GM23338 (cell line): ENCODE measurements around the gene HCN2. TPM values are rescaled to one million over a fixed set of nuclear protein-coding genes. Genes with fewer than 3 reads are reported as not detected.

ENCODE experiments used
- ATAC-seq: fragments of 200-7000 bp; cut with Tn5 transposase; 3 replicates; pipeline ENCODE4 v1.9.1; 2020
- DNase-seq: peaks from one replicate; pipeline ENCODE4 v3.0.0-alpha.2; 2015; ENCODE audit warnings: low spot score
- H2AFZ ChIP-seq: fragments of 200-600 bp; sonication (generic); 2 replicates; pipeline ENCODE4 v1.8.0; 2016; ENCODE audit warnings: antibody characterized with exemption, mild to moderate bottlenecking, moderate library complexity
- H3F3A ChIP-seq: fragments of 200-600 bp; sonication (generic); replicated peaks from 2 replicates; pipeline ENCODE4 v1.8.0; 2017; ENCODE audit warnings: antibody characterized with exemption, mixed run types, low read depth
- H3K27ac ChIP-seq: fragments of 200-600 bp; sonication (generic); 2 replicates; pipeline ENCODE4 v1.6.1; 2016; ENCODE audit warnings: low read depth
- H3K27me3 ChIP-seq: fragments of 200-600 bp; sonication (generic); 2 replicates; pipeline ENCODE4 v1.8.0; 2016; ENCODE audit warnings: mild to moderate bottlenecking, mixed run types, moderate library complexity; ENCODE audit not compliant: insufficient read depth
- H3K36me3 ChIP-seq: fragments of 200-600 bp; sonication (generic); 2 replicates; pipeline ENCODE4 v1.8.0; 2016; ENCODE audit warnings: mild to moderate bottlenecking; ENCODE audit not compliant: insufficient read depth
- H3K4me1 ChIP-seq: fragments of 200-600 bp; sonication (generic); 2 replicates; pipeline ENCODE4 v1.8.0; 2016; ENCODE audit warnings: mild to moderate bottlenecking, moderate library complexity; ENCODE audit not compliant: insufficient read depth
- H3K4me2 ChIP-seq: fragments of 200-600 bp; sonication (generic); 2 replicates; pipeline ENCODE4 v1.7.1; 2017; ENCODE audit warnings: mixed run types
- H3K4me3 ChIP-seq: fragments of 200-600 bp; sonication (generic); 2 replicates; pipeline ENCODE4 v1.6.1; 2016; ENCODE audit warnings: mixed run types
- H3K79me2 ChIP-seq: fragments of 200-600 bp; sonication (generic); replicated peaks from 2 replicates; pipeline ENCODE4 v1.8.0; 2017; ENCODE audit warnings: mild to moderate bottlenecking; ENCODE audit not compliant: insufficient read depth
- H3K9me2 ChIP-seq: fragments of 200-600 bp; sonication (generic); 2 replicates; pipeline ENCODE4 v1.8.0; 2017; ENCODE audit not compliant: insufficient read depth
- H4K20me1 ChIP-seq: fragments of 200-600 bp; sonication (generic); replicated peaks from 2 replicates; pipeline ENCODE4 v1.8.0; 2017; ENCODE audit warnings: mild to moderate bottlenecking; ENCODE audit not compliant: insufficient read depth
- H3K27ac Mint-ChIP-seq: 2 replicates; pipeline ENCODE4 v1.8.0; 2020; ENCODE audit warnings: inconsistent platforms, mild to moderate bottlenecking, moderate library complexity, mixed read lengths
- H3K27me3 Mint-ChIP-seq: 3 replicates; pipeline ENCODE4 v1.8.0; 2022; ENCODE audit warnings: low read depth, mild to moderate bottlenecking, moderate library complexity, mixed read lengths, inconsistent platforms; ENCODE audit not compliant: insufficient read depth, poor library complexity
- H3K36me3 Mint-ChIP-seq: 3 replicates; pipeline ENCODE4 v1.8.0; 2021; ENCODE audit warnings: low read depth, mild to moderate bottlenecking, inconsistent platforms, moderate library complexity, mixed read lengths
- H3K4me1 Mint-ChIP-seq: 3 replicates; pipeline ENCODE4 v1.8.0; 2020; ENCODE audit warnings: mild to moderate bottlenecking, inconsistent platforms, mixed read lengths
- H3K4me3 Mint-ChIP-seq: 3 replicates; pipeline ENCODE4 v1.8.0; 2021; ENCODE audit warnings: moderate library complexity, mild to moderate bottlenecking, inconsistent platforms, mixed read lengths
- H3K9me3 Mint-ChIP-seq: 3 replicates; pipeline ENCODE4 v1.8.0; 2020; ENCODE audit warnings: moderate library complexity, mild to moderate bottlenecking, inconsistent platforms, mixed read lengths
- CREB1 ChIP-seq: fragments of 250-450 bp; sonication (Bioruptor Pico); IDR thresholded peaks from 2 replicates; pipeline ENCODE4 v1.5.0; 2020; ENCODE audit warnings: low read depth, mild to moderate bottlenecking, moderate library complexity
- CTCF ChIP-seq, 2 experiments: fragments of 200-600 bp in 1 of 2; sonication (generic) in 1 of 2; conservative IDR thresholded peaks; 2 replicates each; pipeline versions ENCODE4 v1.5.1 to v1.6.1; 2016 to 2017; ENCODE audit warnings: antibody characterized with exemption in 2 of 2, low read depth in 2 of 2, mild to moderate bottlenecking in 2 of 2, moderate library complexity in 1 of 2
- ETS1 ChIP-seq: IDR thresholded peaks from 2 replicates; pipeline ENCODE4 v1.6.1; 2016; ENCODE audit warnings: antibody characterized with exemption
- EZH2 ChIP-seq: fragments of 200-600 bp; sonication (generic); IDR thresholded peaks from one replicate; pipeline ENCODE4 v1.8.0; 2017; ENCODE audit warnings: antibody characterized with exemption, mild to moderate bottlenecking, low read depth; ENCODE audit not compliant: unreplicated experiment
- EZH2phosphoT487 ChIP-seq: fragments of 200-600 bp; sonication (generic); IDR thresholded peaks from one replicate; pipeline ENCODE4 v1.8.1; 2018; ENCODE audit warnings: antibody characterized with exemption; ENCODE audit not compliant: unreplicated experiment
- JUNB ChIP-seq: IDR thresholded peaks from one replicate; pipeline ENCODE4 v1.6.1; 2016; ENCODE audit warnings: antibody characterized with exemption; ENCODE audit not compliant: unreplicated experiment
- NANOG ChIP-seq: IDR thresholded peaks from 2 replicates; pipeline ENCODE4 v1.6.1; 2016; ENCODE audit warnings: antibody characterized with exemption, borderline replicate concordance
- POLR2AphosphoS5 ChIP-seq: IDR thresholded peaks from 2 replicates; pipeline ENCODE4 v1.6.1; 2016; ENCODE audit warnings: antibody characterized with exemption, low read depth
- REST ChIP-seq: IDR thresholded peaks from one replicate; pipeline ENCODE4 v1.6.1; 2018; ENCODE audit warnings: antibody characterized with exemption; ENCODE audit not compliant: unreplicated experiment
- STAT1 ChIP-seq: IDR thresholded peaks from one replicate; pipeline ENCODE4 v1.6.1; 2016; ENCODE audit warnings: antibody characterized with exemption; ENCODE audit not compliant: unreplicated experiment
- ZNF114 ChIP-seq: fragments of 250-450 bp; sonication (Bioruptor Pico); IDR thresholded peaks from 2 replicates; pipeline ENCODE4 v1.5.0; 2020; ENCODE audit warnings: mild to moderate bottlenecking, moderate library complexity
- ZNF331 ChIP-seq: fragments of 250-450 bp; sonication (Bioruptor Pico); IDR thresholded peaks from 2 replicates; pipeline ENCODE4 v1.5.0; 2020; ENCODE audit warnings: low read depth, mild to moderate bottlenecking, moderate library complexity
- ZNF462 ChIP-seq: fragments of 250-450 bp; sonication (Bioruptor Pico); IDR thresholded peaks from 2 replicates; pipeline ENCODE4 v1.5.0; 2020; ENCODE audit warnings: mild to moderate bottlenecking, moderate library complexity
- polyA plus RNA-seq: library from polyadenylated mRNA; unstranded; fragments of >200 nt; fragmentation: Nextera tagmentation; extraction: Ambion mirVana; gene quantifications from 2 replicates; pipeline ENCODE4 v1.2.1, GENCODE V29; 2016
- total RNA-seq: library from RNA; depleted of rRNA; stranded (reverse); fragments of >200 nt; shearing (Covaris generic); gene quantifications from 2 replicates; pipeline ENCODE4 v1.2.3, GENCODE V29; 2014

The HCN2 gene
- total and polyA plus RNA-seq, 2 experiments from 2014 or later, result 0.06 to 2.9 TPM

GRCh38 chr19:580274-580835, 9.3 kb upstream of the HCN2 start:
- peaks cover 40% of the 10 kb centered on the region for H4K20me1 ChIP-seq
- H3K9me3 Mint-ChIP-seq, result no peaks in the 10 kb centered on the region
- H3K36me3 Mint-ChIP-seq, result peaks cover 25% of the 10 kb centered on the region
- no peaks in the 10 kb centered on the region; the same call in 1 of the 2 replicates for H3K36me3 ChIP-seq
- H3K27ac Mint-ChIP-seq, result no peak overlapping the region
- H3F3A ChIP-seq, result peaks cover 20% of the 10 kb centered on the region
- H3K79me2 ChIP-seq, result peaks cover 50% of the 10 kb centered on the region
- no peaks in the 10 kb centered on the region for H3K27me3 ChIP-seq
- no peaks in the 10 kb centered on the region for H3K9me2 ChIP-seq
- H3K4me1 ChIP-seq, result no peaks in the 10 kb centered on the region
- no peak overlapping the region for H3K27ac ChIP-seq
- TF ChIP-seq POLR2AphosphoS5, result no peak
- no peak for TF ChIP-seq STAT1
- TF ChIP-seq EZH2, result no peak
- TF ChIP-seq JUNB, result no peak
- TF ChIP-seq ZNF331, result no peak
- no peak for TF ChIP-seq NANOG
- no peak for TF ChIP-seq CREB1 (CRISPR knock-in tag)
- no peak for TF ChIP-seq ZNF114
- TF ChIP-seq EZH2phosphoT487, result no peak
- TF ChIP-seq CTCF (conservative IDR thresholded peaks at IDR 0.05; ENCODE audit: low read depth in 2 of 2), result no peak
- TF ChIP-seq REST, result no peak
- TF ChIP-seq ZNF462 (CRISPR knock-in tag), result no peak
- no peak for TF ChIP-seq ETS1
- no peak overlapping the region for H3K4me3 ChIP-seq
- no peak overlapping the region for H3K4me3 Mint-ChIP-seq
- peaks cover 11% of the 10 kb centered on the region; the same call in 2 of the 3 replicates for H3K4me1 Mint-ChIP-seq
- ATAC-seq, result no peak
- no peak for DNase-seq
- peaks cover 18% of the 10 kb centered on the region for H3K27me3 Mint-ChIP-seq
- H3K4me2 ChIP-seq, result no peak overlapping the region
- H2AFZ ChIP-seq, result no peak overlapping the region
